ENCODE data around the gene SEMA4C. TPM values are rescaled to one million over a fixed set of nuclear protein-coding genes. Genes with fewer than 3 reads are reported as not detected.

The SEMA4C gene
- total and polyA plus RNA-seq, 9 of the 15 experiments (the other 6 are each of a cell fraction or from before 2014, with no cell fraction given), result 0.32 to 59.7 (median 23.9) TPM

DNA sequence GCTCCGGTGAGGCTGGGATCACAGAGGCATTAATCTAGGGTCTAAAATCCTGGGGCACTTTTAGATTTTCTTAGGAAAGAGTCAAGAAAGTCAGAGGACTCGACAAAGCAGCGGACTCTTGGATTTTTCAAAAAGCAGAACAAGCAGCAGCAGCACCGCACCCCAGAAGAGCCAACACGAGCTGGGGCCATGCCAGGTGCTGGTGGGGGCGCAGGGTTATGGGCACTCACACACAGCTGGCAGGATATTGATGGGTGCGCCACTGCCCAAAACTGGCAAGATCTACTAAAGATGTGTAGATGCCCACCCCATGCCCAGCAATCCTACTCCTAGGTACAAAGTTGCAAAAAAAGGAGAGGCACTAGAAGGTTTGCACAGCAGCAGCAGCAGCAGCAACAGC is 33.9 kb upstream of the SEMA4C start:
- FAIRE-seq (no peak), DNase-seq (ENCODE audit: extremely low read depth in 1 of 4, low spot score in 3 of 4) (no peak), ATAC-seq (no peak)
- H3K9ac ChIP-seq (ENCODE audit: insufficient read depth in 1 of 2, low read depth in 2 of 2, low read length in 2 of 2), result peak overlapping the region; percentile 46 to 89
- in situ Hi-C loops (cut with MboI) (no loop called here), intact Hi-C loops (cut with micrococcal nuclease) (no loop called here)
- 92% methylated on average over 7 of the region's 7 CpGs for WGBS (ENCODE audit: insufficient coverage, low coverage, missing lambda C conversion rate)
- H3K27ac ChIP-seq (ENCODE audit: extremely low read depth, low read depth, low read length), result peak overlapping the region; percentile 54; the same call in 2 of the 3 replicates
- H3K4me2 ChIP-seq (ENCODE audit: insufficient read depth, low read length), result no peak overlapping the region; the same call in 1 of the 2 replicates
- H3K36me3 ChIP-seq (ENCODE audit: control insufficient read depth, insufficient read depth, low read length), result no peaks in the 10 kb centered on the region
- ChIA-PET POLR2A (interaction anchor here (0.6 to 1.1 kb wide), 6 partner anchors 9 to 43 kb away, joined by 3 to 6 read pairs (median 3); no protein-coding TSS in a partner anchor), CTCF (ENCODE audit: low intra/inter-chr PET ratio) (no interaction called here)
- no peaks in the 10 kb centered on the region for H3K79me2 ChIP-seq (ENCODE audit: control insufficient read depth, insufficient read depth, low read length)
- peaks cover 8 to 59% of the 10 kb centered on the region in 2 experiments; a peak in 3 of 5 replicates for H3K4me1 ChIP-seq (replicated peaks in 1 of 2; ENCODE audit: control insufficient read depth in 2 of 2, insufficient read depth in 2 of 2, low read length in 2 of 2)
- H3K9me1 ChIP-seq (ENCODE audit: control insufficient read depth, insufficient read depth, low read length), result no peaks in the 10 kb centered on the region
- no peaks in the 10 kb centered on the region for H4K20me1 ChIP-seq (replicated peaks; ENCODE audit: control insufficient read depth, insufficient read depth, low read length)
- H3K9me3 ChIP-seq (replicated peaks; ENCODE audit: control insufficient read depth, insufficient read depth, low read depth, low read length), result no peaks in the 10 kb centered on the region
- BruUV-seq (replicated peaks), result no TSS peak
- peak overlapping the region; percentile 88 for H2AFZ ChIP-seq (ENCODE audit: low read depth, low read length)
- no peaks in the 10 kb centered on the region for H3K27me3 ChIP-seq (ENCODE audit: control insufficient read depth in 2 of 2, insufficient read depth in 2 of 2, low read length in 2 of 2)
- H3K4me3 ChIP-seq, result no peak overlapping the region
- TF ChIP-seq SAP30 (IDR thresholded peaks at IDR 0.05; ENCODE audit: borderline replicate concordance, insufficient read depth, low read depth, low read length, poor library complexity, severe bottlenecking), result no peak
- TF ChIP-seq ZBTB8A (IDR thresholded peaks at IDR 0.05; ENCODE audit: partially characterized antibody), result no peak
- TF ChIP-seq, protein P1, sequence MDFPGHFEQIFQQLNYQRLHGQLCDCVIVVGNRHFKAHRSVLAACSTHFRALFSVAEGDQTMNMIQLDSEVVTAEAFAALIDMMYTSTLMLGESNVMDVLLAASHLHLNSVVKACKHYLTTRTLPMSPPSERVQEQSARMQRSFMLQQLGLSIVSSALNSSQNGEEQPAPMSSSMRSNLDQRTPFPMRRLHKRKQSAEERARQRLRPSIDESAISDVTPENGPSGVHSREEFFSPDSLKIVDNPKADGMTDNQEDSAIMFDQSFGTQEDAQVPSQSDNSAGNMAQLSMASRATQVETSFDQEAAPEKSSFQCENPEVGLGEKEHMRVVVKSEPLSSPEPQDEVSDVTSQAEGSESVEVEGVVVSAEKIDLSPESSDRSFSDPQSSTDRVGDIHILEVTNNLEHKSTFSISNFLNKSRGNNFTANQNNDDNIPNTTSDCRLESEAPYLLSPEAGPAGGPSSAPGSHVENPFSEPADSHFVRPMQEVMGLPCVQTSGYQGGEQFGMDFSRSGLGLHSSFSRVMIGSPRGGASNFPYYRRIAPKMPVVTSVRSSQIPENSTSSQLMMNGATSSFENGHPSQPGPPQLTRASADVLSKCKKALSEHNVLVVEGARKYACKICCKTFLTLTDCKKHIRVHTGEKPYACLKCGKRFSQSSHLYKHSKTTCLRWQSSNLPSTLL (IDR thresholded peaks at IDR 0.05), result no peak
- TF ChIP-seq NR1H2 (CRISPR knock-in tag; IDR thresholded peaks at IDR 0.05), result no peak
- no peak for TF ChIP-seq SLC30A9 (CRISPR knock-in tag; IDR thresholded peaks at IDR 0.05)
- no peak for TF ChIP-seq POLR3A (IDR thresholded peaks at IDR 0.05; ENCODE audit: borderline replicate concordance, extremely low read depth, insufficient read depth, insufficient read length)
- TF ChIP-seq PBX2 (CRISPR knock-in tag; IDR thresholded peaks at IDR 0.05; ENCODE audit: low read depth), result no peak
- no peak for TF ChIP-seq PBX2 (tag; conservative IDR thresholded peaks at IDR 0.05; ENCODE audit: low read depth)
- TF ChIP-seq MED1 (CRISPR knock-in tag; IDR thresholded peaks at IDR 0.05; ENCODE audit: borderline replicate concordance), result no peak
- TF ChIP-seq POLR3G (IDR thresholded peaks at IDR 0.05; ENCODE audit: extremely low read depth, insufficient read length, insufficient replicate concordance), result no peak
- TF ChIP-seq CGGBP1 (CRISPR knock-in tag; IDR thresholded peaks at IDR 0.05), result no peak
- TF ChIP-seq ADNP (tag; IDR thresholded peaks at IDR 0.05), result no peak
- TF ChIP-seq PATZ1 (CRISPR knock-in tag; IDR thresholded peaks at IDR 0.05; ENCODE audit: borderline replicate concordance), result no peak
- TF ChIP-seq, protein P2, sequence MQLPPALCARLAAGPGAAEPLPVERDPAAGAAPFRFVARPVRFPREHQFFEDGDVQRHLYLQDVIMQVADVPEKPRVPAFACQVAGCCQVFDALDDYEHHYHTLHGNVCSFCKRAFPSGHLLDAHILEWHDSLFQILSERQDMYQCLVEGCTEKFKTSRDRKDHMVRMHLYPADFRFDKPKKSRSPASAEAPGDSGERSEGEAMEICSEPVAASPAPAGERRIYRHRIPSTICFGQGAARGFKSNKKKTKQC (CRISPR knock-in tag; IDR thresholded peaks at IDR 0.05), result no peak
